Peyer's patch (tissue), 4 donors: ENCODE data around the gene IL1F10. TPM values are rescaled to one million over a fixed set of nuclear protein-coding genes. Genes with fewer than 3 reads are reported as not detected.

ENCODE experiments used
- DNase-seq, 3 donors: peaks; one replicate each; pipeline ENCODE4 v3.0.0-alpha.2; 2017 to 2019
- H3K27ac ChIP-seq, 4 donors: fragments of 200-600 bp; sonication (generic); one replicate each; pipeline ENCODE4 v1.5.1; 2016 to 2019
- H3K27me3 ChIP-seq, 2 donors: fragments of 200-600 bp; sonication (generic); one replicate each; pipeline ENCODE4 v1.5.1; 2019
- H3K36me3 ChIP-seq, 3 donors: fragments of 200-600 bp; sonication (generic); one replicate each; pipeline ENCODE4 v1.5.1; 2016 to 2019
- H3K4me1 ChIP-seq, 4 donors: fragments of 200-600 bp; sonication (generic); one replicate each; pipeline ENCODE4 v1.5.1; 2016 to 2019
- H3K4me3 ChIP-seq, 4 donors: fragments of 200-600 bp; sonication (generic); 1 replicate in 3 of 4; 2 replicates in 1 of 4; pipeline ENCODE4 v1.5.1; 2016 to 2019; ENCODE audit warnings: mild to moderate bottlenecking in 1 of 4
- H3K9me3 ChIP-seq, 4 donors: fragments of 200-600 bp; sonication (generic); one replicate each; pipeline ENCODE4 v1.5.1; 2016 to 2019; ENCODE audit warnings: mild to moderate bottlenecking in 1 of 4
- CTCF ChIP-seq, 6 experiments: fragments of 450-650 bp in 4 of 6; fragments of 200-600 bp in 2 of 6; sonication (generic) in 1 of 6; IDR thresholded peaks; one replicate each; pipeline ENCODE4 v1.5.1; 2017 to 2019; ENCODE audit warnings: antibody characterized with exemption in 6 of 6, mild to moderate bottlenecking in 3 of 6, moderate library complexity in 1 of 6
- POLR2A ChIP-seq, 2 donors: fragments of 450-650 bp; IDR thresholded peaks; one replicate each; pipeline ENCODE4 v1.5.1; 2017; ENCODE audit warnings: antibody characterized with exemption in 2 of 2, mild to moderate bottlenecking in 2 of 2, moderate library complexity in 2 of 2
- total RNA-seq, 4 donors: library from RNA; depleted of rRNA; stranded (reverse); fragments of >200 nt; gene quantifications; one replicate each; pipeline ENCODE4 v1.1.0, GENCODE V29; 2016

Gene IL1F10
- total RNA-seq, result not detected

GRCh38 chr2:113067681-113068080 is at the start of gene IL1F10:
IL1F10 (plus strand) TSS chr2:113067970; CDS start chr2:113072739, 4,769 bp downstream.
- Histone ChIP-seq H3K4me3 (no peak within 1 kb of the TSS), H3K9me3 (no peaks in the 10 kb centered on the region)

GRCh38 chr2:113018509-113018908 is 49.3 kb upstream of the IL1F10 start:
- Histone ChIP-seq H3K36me3 (no peaks in the 10 kb centered on the region), H3K4me3 (no peak overlapping the region), H3K4me1 (no peaks in the 10 kb centered on the region), H3K27ac (no peak overlapping the region), H3K9me3 (no peaks in the 10 kb centered on the region), H3K27me3 (no peaks in the 10 kb centered on the region)
- no peak for TF ChIP-seq CTCF (IDR thresholded peaks at IDR 0.05)
- TF ChIP-seq POLR2A (IDR thresholded peaks at IDR 0.05), result no peak
- no peak for DNase-seq

More at GRCh38 chr2:113067681-113068080, at the start of gene IL1F10:
- Histone ChIP-seq H3K36me3 (no peaks in the 10 kb centered on the region), H3K27ac (no peak within 1 kb of the TSS), H3K4me1 (no peaks in the 10 kb centered on the region), H3K27me3 (no peaks in the 10 kb centered on the region)
- TF ChIP-seq POLR2A (IDR thresholded peaks at IDR 0.05) (no peak), CTCF (IDR thresholded peaks at IDR 0.05) (no peak)
- DNase-seq, result no peak

GRCh38 chr2:113021312-113021711 is 46.5 kb upstream of the IL1F10 start:
- H3K4me1 ChIP-seq, result no peaks in the 10 kb centered on the region
- H3K36me3 ChIP-seq, result no peaks in the 10 kb centered on the region
- no peak for TF ChIP-seq POLR2A (IDR thresholded peaks at IDR 0.05)
- TF ChIP-seq CTCF (IDR thresholded peaks at IDR 0.05), result no peak
- no peak overlapping the region for H3K27ac ChIP-seq
- H3K9me3 ChIP-seq, result no peaks in the 10 kb centered on the region
- DNase-seq, result no peak
- no peak overlapping the region for H3K4me3 ChIP-seq
- H3K27me3 ChIP-seq, result no peaks in the 10 kb centered on the region

GRCh38 chr2:113024764-113025163 is 43.0 kb upstream of the IL1F10 start:
- Histone ChIP-seq H3K4me1 (no peaks in the 10 kb centered on the region), H3K27ac (no peak overlapping the region), H3K4me3 (no peak overlapping the region), H3K9me3 (no peaks in the 10 kb centered on the region), H3K36me3 (no peaks in the 10 kb centered on the region), H3K27me3 (no peaks in the 10 kb centered on the region)
- DNase-seq, result no peak
- TF ChIP-seq POLR2A (IDR thresholded peaks at IDR 0.05), result no peak
- no peak for TF ChIP-seq CTCF (IDR thresholded peaks at IDR 0.05)

- DNase-seq, result no peak
- Histone ChIP-seq H3K27ac (no peak overlapping the region), H3K4me3 (no peak overlapping the region), H3K36me3 (no peaks in the 10 kb centered on the region), H3K4me1 (no peaks in the 10 kb centered on the region), H3K27me3 (no peaks in the 10 kb centered on the region), H3K9me3 (no peaks in the 10 kb centered on the region)
- TF ChIP-seq POLR2A (IDR thresholded peaks at IDR 0.05) (no peak), CTCF (IDR thresholded peaks at IDR 0.05) (no peak)
These were observed 42.0 kb upstream of the IL1F10 start for GRCh38 chr2:113025737-113026136.

GRCh38 chr2:113027691-113028090 is 40.1 kb upstream of the IL1F10 start:
- no peaks in the 10 kb centered on the region for H3K9me3 ChIP-seq
- H3K4me3 ChIP-seq, result no peak overlapping the region
- no peak overlapping the region for H3K27ac ChIP-seq
- no peaks in the 10 kb centered on the region for H3K4me1 ChIP-seq
- no peak for DNase-seq
- TF ChIP-seq POLR2A (IDR thresholded peaks at IDR 0.05) (no peak), CTCF (IDR thresholded peaks at IDR 0.05) (no peak)
- no peaks in the 10 kb centered on the region for H3K27me3 ChIP-seq
- no peaks in the 10 kb centered on the region for H3K36me3 ChIP-seq
